GM23248 (cell line): ENCODE results near the gene ABCC6.
"Not testable (repeated sequence)": the region's sequence is repeated elsewhere in the genome, so short reads cannot be mapped to it uniquely, and the experiment has no call there.

Experiments used
- EZH2 ChIP-seq: fragments of 200-600 bp; sonication (generic); IDR thresholded peaks from 2 replicates; pipeline ENCODE4 v1.6.1; 2018; ENCODE audit warnings: antibody characterized with exemption, mild to moderate bottlenecking; ENCODE audit not compliant: insufficient read depth, poor library complexity, severe bottlenecking
- EZH2phosphoT487 ChIP-seq: fragments of 200-600 bp; sonication (generic); IDR thresholded peaks from 2 replicates; pipeline ENCODE4 v1.6.1; 2018; ENCODE audit warnings: antibody characterized with exemption, moderate library complexity, mild to moderate bottlenecking, low read depth; ENCODE audit not compliant: insufficient read depth

GRCh38 chr16:16258822-16259221, 35.5 kb upstream of the ABCC6 start:
- TF ChIP-seq EZH2, EZH2phosphoT487: not testable (repeated sequence)
